HepG2 (cell line): Measurements from ENCODE around the gene CPZ. TPM values are rescaled to one million over a fixed set of nuclear protein-coding genes. Genes with fewer than 3 reads are reported as not detected.

Source experiments
- SNAPC2 ChIP-seq: sonication (generic); formaldehyde crosslinking; IDR thresholded peaks from 2 replicates; pipeline ENCODE4 v1.8.1; 2022; ENCODE audit warnings: mild to moderate bottlenecking, missing genetic modification reagents
- ZNF816 ChIP-seq: sonication (generic); formaldehyde crosslinking; IDR thresholded peaks from 2 replicates; pipeline ENCODE4 v1.8.0; 2022; ENCODE audit warnings: missing genetic modification reagents, mild to moderate bottlenecking, borderline replicate concordance
- polyA plus RNA-seq, 8 experiments: library from polyadenylated mRNA; depleted of rRNA in 3 of 8; stranded (reverse) in 7 of 8; unstranded in 1 of 8; fragments of >200 nt; fragmentation: Illumina TruSeq in 4 of 8; extraction: Trizol in 4 of 8; gene quantifications; 2 replicates each; pipeline versions ENCODE4 v1.2.1 to v1.2.3, GENCODE V29; 2011 to 2016; ENCODE audit warnings: low read depth in 4 of 8, missing spikeins in 1 of 8, mixed read lengths in 1 of 8; ENCODE audit not compliant: insufficient read depth in 1 of 8
- total RNA-seq, 5 experiments: library from RNA; depleted of rRNA; stranded (reverse); fragments of >200 nt; fragmentation: Illumina TruSeq; extraction: Trizol; gene quantifications; 2 replicates each; pipeline ENCODE4 v1.2.3, GENCODE V29; 2016; ENCODE audit warnings: low read depth in 1 of 5
- TF ChIP-seq, protein P1 (sequence below): sonication (generic); formaldehyde crosslinking; IDR thresholded peaks from 2 replicates; pipeline ENCODE4 v1.4.0; 2020; ENCODE audit warnings: missing genetic modification reagents
- TF ChIP-seq, protein P2 (sequence below): sonication (generic); formaldehyde crosslinking; IDR thresholded peaks from 2 replicates; pipeline ENCODE4 v1.8.1; 2022; ENCODE audit warnings: mild to moderate bottlenecking, missing genetic modification reagents
- TF ChIP-seq, protein P3 (sequence below): IDR thresholded peaks from 2 replicates; pipeline ENCODE4 v1.6.1; 2016; ENCODE audit warnings: low read depth
- TF ChIP-seq, protein P4 (sequence below): sonication (generic); formaldehyde crosslinking; IDR thresholded peaks from 2 replicates; pipeline ENCODE4 v1.4.0; 2020; ENCODE audit warnings: mild to moderate bottlenecking, missing genetic modification reagents, borderline replicate concordance

The CPZ gene
- total and polyA plus RNA-seq, 2 of the 13 experiments (the other 11 are each of a cell fraction or from before 2014, with no cell fraction given): 0.58 to 0.61 TPM

DNA sequence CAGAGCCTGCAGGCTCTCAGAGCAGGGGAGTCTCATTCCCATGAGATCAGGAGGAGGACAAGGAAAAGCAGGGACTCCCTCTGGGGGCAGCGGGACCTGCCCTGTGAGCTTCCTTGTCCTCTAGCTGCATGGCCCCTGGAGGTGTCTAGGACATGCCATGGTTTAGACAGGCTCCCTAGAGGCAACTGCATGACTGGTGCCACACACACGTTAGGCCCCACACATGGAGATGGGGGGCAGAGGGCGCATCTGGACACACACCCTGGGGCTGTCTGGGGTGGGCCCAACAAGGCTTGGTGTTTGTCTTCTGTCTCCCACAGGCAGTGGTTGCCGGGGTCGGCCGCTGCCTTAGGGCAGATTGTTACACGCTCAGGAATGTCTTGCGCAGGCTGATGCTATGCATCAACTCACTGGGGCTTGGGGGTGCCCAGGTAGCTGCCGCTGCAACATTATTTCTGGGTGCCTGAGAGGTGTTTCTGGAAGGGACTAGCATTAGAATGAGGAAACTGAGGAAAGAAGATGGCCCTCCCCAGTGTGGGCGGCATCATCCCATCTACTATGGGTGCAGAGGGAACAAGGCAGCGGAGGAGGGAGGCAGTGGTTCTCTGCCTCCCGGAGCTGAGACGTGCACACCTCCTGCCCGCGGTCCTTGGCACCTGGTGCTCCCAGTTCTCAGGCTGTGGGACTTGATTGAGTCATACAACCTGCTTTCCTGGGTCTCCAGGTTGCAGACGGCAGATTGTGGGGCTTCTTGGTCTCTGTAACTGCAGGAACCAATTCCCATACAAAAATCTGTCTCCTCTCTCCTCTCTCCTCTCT lies 44.4 kb upstream of the CPZ start (continued):
- TF ChIP-seq, protein P1, sequence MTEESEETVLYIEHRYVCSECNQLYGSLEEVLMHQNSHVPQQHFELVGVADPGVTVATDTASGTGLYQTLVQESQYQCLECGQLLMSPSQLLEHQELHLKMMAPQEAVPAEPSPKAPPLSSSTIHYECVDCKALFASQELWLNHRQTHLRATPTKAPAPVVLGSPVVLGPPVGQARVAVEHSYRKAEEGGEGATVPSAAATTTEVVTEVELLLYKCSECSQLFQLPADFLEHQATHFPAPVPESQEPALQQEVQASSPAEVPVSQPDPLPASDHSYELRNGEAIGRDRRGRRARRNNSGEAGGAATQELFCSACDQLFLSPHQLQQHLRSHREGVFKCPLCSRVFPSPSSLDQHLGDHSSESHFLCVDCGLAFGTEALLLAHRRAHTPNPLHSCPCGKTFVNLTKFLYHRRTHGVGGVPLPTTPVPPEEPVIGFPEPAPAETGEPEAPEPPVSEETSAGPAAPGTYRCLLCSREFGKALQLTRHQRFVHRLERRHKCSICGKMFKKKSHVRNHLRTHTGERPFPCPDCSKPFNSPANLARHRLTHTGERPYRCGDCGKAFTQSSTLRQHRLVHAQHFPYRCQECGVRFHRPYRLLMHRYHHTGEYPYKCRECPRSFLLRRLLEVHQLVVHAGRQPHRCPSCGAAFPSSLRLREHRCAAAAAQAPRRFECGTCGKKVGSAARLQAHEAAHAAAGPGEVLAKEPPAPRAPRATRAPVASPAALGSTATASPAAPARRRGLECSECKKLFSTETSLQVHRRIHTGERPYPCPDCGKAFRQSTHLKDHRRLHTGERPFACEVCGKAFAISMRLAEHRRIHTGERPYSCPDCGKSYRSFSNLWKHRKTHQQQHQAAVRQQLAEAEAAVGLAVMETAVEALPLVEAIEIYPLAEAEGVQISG: no peak
- no peak for TF ChIP-seq ZNF816 (CRISPR knock-in tag)
- TF ChIP-seq, protein P2, sequence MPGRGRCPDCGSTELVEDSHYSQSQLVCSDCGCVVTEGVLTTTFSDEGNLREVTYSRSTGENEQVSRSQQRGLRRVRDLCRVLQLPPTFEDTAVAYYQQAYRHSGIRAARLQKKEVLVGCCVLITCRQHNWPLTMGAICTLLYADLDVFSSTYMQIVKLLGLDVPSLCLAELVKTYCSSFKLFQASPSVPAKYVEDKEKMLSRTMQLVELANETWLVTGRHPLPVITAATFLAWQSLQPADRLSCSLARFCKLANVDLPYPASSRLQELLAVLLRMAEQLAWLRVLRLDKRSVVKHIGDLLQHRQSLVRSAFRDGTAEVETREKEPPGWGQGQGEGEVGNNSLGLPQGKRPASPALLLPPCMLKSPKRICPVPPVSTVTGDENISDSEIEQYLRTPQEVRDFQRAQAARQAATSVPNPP (CRISPR knock-in tag): no peak
- TF ChIP-seq, protein P3, sequence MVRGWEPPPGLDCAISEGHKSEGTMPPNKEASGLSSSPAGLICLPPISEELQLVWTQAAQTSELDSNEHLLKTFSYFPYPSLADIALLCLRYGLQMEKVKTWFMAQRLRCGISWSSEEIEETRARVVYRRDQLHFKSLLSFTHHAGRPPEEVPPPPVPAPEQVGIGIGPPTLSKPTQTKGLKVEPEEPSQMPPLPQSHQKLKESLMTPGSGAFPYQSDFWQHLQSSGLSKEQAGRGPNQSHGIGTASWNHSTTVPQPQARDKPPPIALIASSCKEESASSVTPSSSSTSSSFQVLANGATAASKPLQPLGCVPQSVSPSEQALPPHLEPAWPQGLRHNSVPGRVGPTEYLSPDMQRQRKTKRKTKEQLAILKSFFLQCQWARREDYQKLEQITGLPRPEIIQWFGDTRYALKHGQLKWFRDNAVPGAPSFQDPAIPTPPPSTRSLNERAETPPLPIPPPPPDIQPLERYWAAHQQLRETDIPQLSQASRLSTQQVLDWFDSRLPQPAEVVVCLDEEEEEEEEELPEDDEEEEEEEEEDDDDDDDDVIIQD (CRISPR knock-in tag): no peak
- TF ChIP-seq, protein P4, sequence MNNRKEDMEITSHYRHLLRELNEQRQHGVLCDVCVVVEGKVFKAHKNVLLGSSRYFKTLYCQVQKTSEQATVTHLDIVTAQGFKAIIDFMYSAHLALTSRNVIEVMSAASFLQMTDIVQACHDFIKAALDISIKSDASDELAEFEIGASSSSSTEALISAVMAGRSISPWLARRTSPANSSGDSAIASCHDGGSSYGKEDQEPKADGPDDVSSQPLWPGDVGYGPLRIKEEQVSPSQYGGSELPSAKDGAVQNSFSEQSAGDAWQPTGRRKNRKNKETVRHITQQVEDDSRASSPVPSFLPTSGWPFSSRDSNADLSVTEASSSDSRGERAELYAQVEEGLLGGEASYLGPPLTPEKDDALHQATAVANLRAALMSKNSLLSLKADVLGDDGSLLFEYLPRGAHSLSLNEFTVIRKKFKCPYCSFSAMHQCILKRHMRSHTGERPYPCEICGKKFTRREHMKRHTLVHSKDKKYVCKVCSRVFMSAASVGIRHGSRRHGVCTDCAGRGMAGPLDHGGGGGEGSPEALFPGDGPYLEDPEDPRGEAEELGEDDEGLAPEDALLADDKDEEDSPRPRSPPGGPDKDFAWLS (CRISPR knock-in tag): no peak
- no peak for TF ChIP-seq SNAPC2 (CRISPR knock-in tag)
